ENCODE measurements around the gene NOD2.

GRCh38 chr16:50674831-50675230 lies 18.6 kb upstream of the NOD2 start:
- TF ChIP-seq POLR2A (IDR thresholded peaks at IDR 0.05; ENCODE audit: low read depth, low read length) (no peak), TAF1 (IDR thresholded peaks at IDR 0.05; ENCODE audit: borderline replicate concordance, low read depth, low read length) (no peak)

Measured in GM12892 (cell line).